ENCODE results near the gene ASMTL.
"Not testable (repeated sequence)": the region's sequence is repeated elsewhere in the genome, so short reads cannot be mapped to it uniquely, and the experiment has no call there.

Gene ASMTL

GRCh38 chrX:1387141-1387776 is 65.5 kb downstream of the ASMTL start:
- ATAC-seq, result no peak

GRCh38 chrX:1386338-1387127 is 66.2 kb downstream of the ASMTL start:
- ATAC-seq, result no peak

- ATAC-seq, result no peak
These were observed 67.2 kb downstream of the ASMTL start for GRCh38 chrX:1385253-1386223.

- no peak for ATAC-seq
These were observed 68.0 kb downstream of the ASMTL start for GRCh38 chrX:1384658-1385252.

GRCh38 chrX:1380672-1381233 is 72.0 kb downstream of the ASMTL start:
- ATAC-seq, result peak; percentile 13 to 23

- ATAC-seq, result no peak
These were observed 74.4 kb downstream of the ASMTL start for GRCh38 chrX:1378306-1378759.

GRCh38 chrX:1368385-1368698 is 84.4 kb downstream of the ASMTL start:
- ATAC-seq, result no peak

- ATAC-seq, result not testable (repeated sequence)
These were observed 86.3 kb downstream of the ASMTL start for GRCh38 chrX:1366363-1366762.

- no peak for ATAC-seq
These were observed 90.8 kb downstream of the ASMTL start for GRCh38 chrX:1361910-1362309.

GRCh38 chrX:1361275-1361674 is 91.4 kb downstream of the ASMTL start:
- no peak for ATAC-seq

- ATAC-seq, result no peak
These were observed 92.5 kb downstream of the ASMTL start for GRCh38 chrX:1360171-1360570.

- ATAC-seq, result no peak
These were observed 93.2 kb downstream of the ASMTL start for GRCh38 chrX:1359477-1359873.

- ATAC-seq, result no peak
These were observed 93.8 kb downstream of the ASMTL start for GRCh38 chrX:1358793-1359476.

GRCh38 chrX:1357993-1358392 is 94.7 kb downstream of the ASMTL start:
- ATAC-seq, result no peak

GRCh38 chrX:1355131-1356046 is 97.3 kb downstream of the ASMTL start:
- no peak for ATAC-seq

GRCh38 chrX:1354036-1355019 is 98.4 kb downstream of the ASMTL start:
- no peak for ATAC-seq

All from activated CD4-positive, CD25-positive, alpha-beta regulatory T cell treated with anti-CD3 and anti-CD28 coated beads, Interleukin-2, amount 50 U/mL, for 24 hours (primary cell).